Activated B cell treated with CpG ODN at 0.5 μM for 24 hours (primary cell): ENCODE measurements around the gene PGF. TPM values are rescaled to one million over a fixed set of nuclear protein-coding genes. Genes with fewer than 3 reads are reported as not detected.
"Not testable (repeated sequence)": the region's sequence is repeated elsewhere in the genome, so short reads cannot be mapped to it uniquely, and the experiment has no call there.

Experiments used
- ATAC-seq: fragments of 200-7000 bp; cut with Tn5 transposase; one replicate; pipeline ENCODE4 v1.10.0; 2021; ENCODE audit warnings: low read depth, mild to moderate bottlenecking, moderate library complexity
- CTCF ChIA-PET: fragments of 350-600 bp; sonication (Branson Sonifier 250); formaldehyde crosslinking; loops from one replicate; lab custom pipeline; 2021; ENCODE audit warnings: antibody characterized with exemption; lab: Charles Lee
- POLR2A ChIA-PET: fragments of 350-600 bp; sonication (Branson Sonifier 250); formaldehyde crosslinking; loops from one replicate; lab custom pipeline; 2021; ENCODE audit warnings: antibody characterized with exemption; lab: Charles Lee
- DNase-seq: peaks from one replicate; pipeline ENCODE4 v3.0.0; 2022
- H3K27ac Mint-ChIP-seq: one replicate; pipeline ENCODE4 v1.8.0; 2020; ENCODE audit warnings: mixed read lengths
- H3K27me3 Mint-ChIP-seq: one replicate; pipeline ENCODE4 v1.8.0; 2021; ENCODE audit warnings: mixed read lengths
- H3K36me3 Mint-ChIP-seq: one replicate; pipeline ENCODE4 v1.8.0; 2021; ENCODE audit warnings: low read depth, mixed read lengths
- H3K4me1 Mint-ChIP-seq: one replicate; pipeline ENCODE4 v1.8.0; 2021; ENCODE audit warnings: mixed read lengths
- H3K4me3 Mint-ChIP-seq: one replicate; pipeline ENCODE4 v1.8.0; 2020; ENCODE audit warnings: mild to moderate bottlenecking, mixed read lengths
- H3K9me3 Mint-ChIP-seq: one replicate; pipeline ENCODE4 v1.8.0; 2020; ENCODE audit warnings: mixed read lengths
- CTCF ChIP-seq: fragments of 200-600 bp; IDR thresholded peaks from one replicate; pipeline ENCODE4 v1.8.0; 2022; ENCODE audit warnings: antibody characterized with exemption, mild to moderate bottlenecking
- intact Hi-C: fragments of 100-400 bp; cut with micrococcal nuclease; formaldehyde crosslinking; loops from one replicate; pipeline ENCODE4 v1.15.1; 2024
- total RNA-seq: library from RNA; stranded (reverse); gene quantifications from 2 replicates; pipeline ENCODE4 v1.2.3, GENCODE V29; 2022

The PGF gene
- total RNA-seq, 1 donor from 2014 or later: not detected

- H3K9me3 Mint-ChIP-seq: no peaks in the 10 kb centered on the region
- TF ChIP-seq CTCF: no peak
- DNase-seq (no peak), ATAC-seq (no peak)
- POLR2A ChIA-PET: no interaction called here
- CTCF ChIA-PET: no interaction called here
- H3K4me1 Mint-ChIP-seq: peaks cover 23% of the 10 kb centered on the region
- no peak overlapping the region for H3K4me3 Mint-ChIP-seq
- H3K27me3 Mint-ChIP-seq: peaks cover 2% of the 10 kb centered on the region
- H3K27ac Mint-ChIP-seq: no peak overlapping the region
- no peaks in the 10 kb centered on the region for H3K36me3 Mint-ChIP-seq
- intact Hi-C loops: no loop called here
Observed at GRCh38 chr14:74932401-74932901, 22.9 kb downstream of the PGF start.

GRCh38 chr14:74931744-74932143, 23.7 kb downstream of the PGF start:
- DNase-seq, intact Hi-C loops, H3K27ac Mint-ChIP-seq, H3K9me3 Mint-ChIP-seq, H3K36me3 Mint-ChIP-seq, H3K27me3 Mint-ChIP-seq, H3K4me3 Mint-ChIP-seq, CTCF ChIA-PET, ATAC-seq: not testable (repeated sequence)
- POLR2A ChIA-PET: interaction anchor here (0.8 to 1.0 kb wide), 2 partner anchors 8 kb away, joined by 3 read pairs; partner anchors contain the start of gene RPS6KL1
- H3K4me1 Mint-ChIP-seq: peaks cover 20% of the 10 kb centered on the region

GRCh38 chr14:74929242-74929641, 26.2 kb downstream of the PGF start:
- DNase-seq: no peak
- H3K4me3 Mint-ChIP-seq: no peak overlapping the region
- no peak for ATAC-seq
- H3K36me3 Mint-ChIP-seq: no peaks in the 10 kb centered on the region
- no peak for TF ChIP-seq CTCF
- intact Hi-C loops: no loop called here
- peaks cover 4% of the 10 kb centered on the region for H3K27me3 Mint-ChIP-seq
- CTCF ChIA-PET: interaction anchor here (1.1 kb wide), 1 partner anchor 68 kb away, joined by 4 read pairs; no protein-coding TSS in a partner anchor
- POLR2A ChIA-PET: no interaction called here
- H3K27ac Mint-ChIP-seq: no peak overlapping the region
- H3K9me3 Mint-ChIP-seq: no peaks in the 10 kb centered on the region
- peaks cover 8% of the 10 kb centered on the region for H3K4me1 Mint-ChIP-seq

- intact Hi-C loops: no loop called here
- ChIA-PET POLR2A (interaction anchor here (1.0 kb wide), 1 partner anchor 13 kb away, joined by 3 read pairs; no protein-coding TSS in a partner anchor), CTCF (interaction anchor here (1.4 kb wide), 1 partner anchor 18 kb away, joined by 3 read pairs; no protein-coding TSS in a partner anchor)
- Mint-ChIP-seq H3K9me3 (no peaks in the 10 kb centered on the region), H3K27ac (no peak overlapping the region), H3K27me3 (peaks cover 4% of the 10 kb centered on the region), H3K4me1 (peaks cover 7% of the 10 kb centered on the region), H3K4me3 (no peak overlapping the region), H3K36me3 (no peaks in the 10 kb centered on the region)
- DNase-seq (no peak), ATAC-seq (no peak)
- TF ChIP-seq CTCF: no peak
Observed at GRCh38 chr14:74927225-74927624, 28.2 kb downstream of the PGF start.

- no peak for TF ChIP-seq CTCF
- CTCF ChIA-PET: interaction anchor here (1.1 to 1.7 kb wide), 2 partner anchors 64 to 165 kb away, joined by 5 to 6 read pairs; no protein-coding TSS in a partner anchor
- no peak overlapping the region for H3K4me3 Mint-ChIP-seq
Observed at GRCh38 chr14:74924061-74924460, 31.3 kb downstream of the PGF start.

More at GRCh38 chr14:74924061-74924460, 31.3 kb downstream of the PGF start:
- Mint-ChIP-seq H3K9me3 (no peaks in the 10 kb centered on the region), H3K27ac (no peak overlapping the region), H3K36me3 (no peaks in the 10 kb centered on the region), H3K27me3 (peaks cover 2% of the 10 kb centered on the region), H3K4me1 (peaks cover 8% of the 10 kb centered on the region)
- DNase-seq (no peak), ATAC-seq (no peak)
- POLR2A ChIA-PET: interaction anchor here (0.7 to 2.0 kb wide), 6 partner anchors 7 to 749 kb away, joined by 3 to 11 read pairs (median 6); no protein-coding TSS in a partner anchor
- intact Hi-C loops: no loop called here
